ENCODE results near the gene OSCAR.

OSCAR gene

DNA sequence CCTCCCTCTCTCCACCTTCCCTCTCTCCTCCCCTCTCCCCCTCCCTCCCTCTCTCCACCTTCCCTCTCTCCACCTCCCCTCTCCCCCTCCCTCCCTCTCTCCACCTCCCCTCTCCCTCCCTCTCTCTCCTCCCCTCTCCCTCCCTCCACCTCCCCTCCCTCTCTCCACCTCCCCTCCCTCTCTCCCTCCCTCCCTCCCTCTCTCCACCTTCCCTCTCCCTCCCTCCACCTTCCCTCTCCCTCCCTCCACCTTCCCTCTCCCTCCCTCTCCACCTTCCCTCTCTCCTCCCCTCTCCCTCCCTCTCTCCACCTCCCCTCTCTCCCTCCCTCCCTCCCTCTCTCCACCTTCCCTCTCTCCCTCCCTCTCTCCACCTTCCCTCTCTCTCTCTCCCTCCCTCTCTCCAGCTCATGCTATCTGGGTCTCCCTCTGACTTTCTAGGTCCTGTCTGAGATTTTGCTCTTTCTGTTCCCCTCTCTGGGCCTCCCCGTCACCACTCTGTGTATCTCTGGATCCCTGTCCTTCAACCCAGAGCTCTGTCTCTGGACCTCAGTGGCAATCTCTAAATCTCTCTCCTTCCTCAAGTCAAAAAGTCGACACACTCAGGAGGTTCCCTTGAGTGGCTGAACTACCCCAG, 33.5 kb upstream of the OSCAR start:
- no peak overlapping the region for H3K4me3 ChIP-seq (replicated peaks in 1 of 2; ENCODE audit: low read depth in 2 of 2, low read length in 2 of 2)
- DNase-seq (ENCODE audit: low read depth in 2 of 2), result no peak
- TF ChIP-seq, protein P1, sequence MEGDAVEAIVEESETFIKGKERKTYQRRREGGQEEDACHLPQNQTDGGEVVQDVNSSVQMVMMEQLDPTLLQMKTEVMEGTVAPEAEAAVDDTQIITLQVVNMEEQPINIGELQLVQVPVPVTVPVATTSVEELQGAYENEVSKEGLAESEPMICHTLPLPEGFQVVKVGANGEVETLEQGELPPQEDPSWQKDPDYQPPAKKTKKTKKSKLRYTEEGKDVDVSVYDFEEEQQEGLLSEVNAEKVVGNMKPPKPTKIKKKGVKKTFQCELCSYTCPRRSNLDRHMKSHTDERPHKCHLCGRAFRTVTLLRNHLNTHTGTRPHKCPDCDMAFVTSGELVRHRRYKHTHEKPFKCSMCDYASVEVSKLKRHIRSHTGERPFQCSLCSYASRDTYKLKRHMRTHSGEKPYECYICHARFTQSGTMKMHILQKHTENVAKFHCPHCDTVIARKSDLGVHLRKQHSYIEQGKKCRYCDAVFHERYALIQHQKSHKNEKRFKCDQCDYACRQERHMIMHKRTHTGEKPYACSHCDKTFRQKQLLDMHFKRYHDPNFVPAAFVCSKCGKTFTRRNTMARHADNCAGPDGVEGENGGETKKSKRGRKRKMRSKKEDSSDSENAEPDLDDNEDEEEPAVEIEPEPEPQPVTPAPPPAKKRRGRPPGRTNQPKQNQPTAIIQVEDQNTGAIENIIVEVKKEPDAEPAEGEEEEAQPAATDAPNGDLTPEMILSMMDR (IDR thresholded peaks at IDR 0.05; ENCODE audit: low read depth, low read length), result no peak

DNA sequence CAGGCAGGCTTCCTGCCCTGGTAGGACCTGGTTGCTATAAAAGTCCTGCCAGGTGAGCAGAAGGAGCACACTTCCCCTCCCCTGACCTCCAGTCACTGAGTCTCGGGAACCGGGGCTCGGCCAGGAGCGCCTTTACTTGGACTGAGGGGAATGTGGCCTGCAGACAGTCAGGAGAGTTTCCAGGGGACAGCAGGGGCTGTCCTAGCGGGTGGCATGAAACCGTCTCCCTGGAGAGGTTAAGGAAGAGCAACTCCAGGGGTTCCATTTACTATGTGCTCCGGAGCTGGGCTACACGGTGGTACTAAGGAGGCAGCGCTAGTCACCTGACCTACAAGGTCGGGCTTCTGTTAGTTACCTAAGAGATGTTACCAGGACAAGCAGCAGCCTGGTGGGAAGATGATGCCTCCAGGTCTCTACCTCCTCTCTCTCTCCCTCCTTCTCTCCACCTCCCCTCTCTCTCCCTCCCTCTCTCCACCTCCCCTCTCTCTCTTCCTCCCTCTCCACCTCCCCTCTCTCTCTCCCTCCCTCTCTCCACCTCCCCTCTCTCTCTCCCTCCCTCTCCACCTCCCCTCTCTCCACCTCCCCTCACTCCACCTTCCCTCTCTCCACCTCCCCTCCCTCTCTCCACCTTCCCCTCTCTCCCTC, 32.8 kb upstream of the OSCAR start:
- H3K4me3 ChIP-seq (replicated peaks in 1 of 2; ENCODE audit: low read depth in 2 of 2, low read length in 2 of 2), result no peak overlapping the region
- TF ChIP-seq, protein P1 (IDR thresholded peaks at IDR 0.05; ENCODE audit: low read depth, low read length), result no peak
- DNase-seq (ENCODE audit: low read depth in 2 of 2), result peak in 1 of 2 donors; percentile 11

DNA sequence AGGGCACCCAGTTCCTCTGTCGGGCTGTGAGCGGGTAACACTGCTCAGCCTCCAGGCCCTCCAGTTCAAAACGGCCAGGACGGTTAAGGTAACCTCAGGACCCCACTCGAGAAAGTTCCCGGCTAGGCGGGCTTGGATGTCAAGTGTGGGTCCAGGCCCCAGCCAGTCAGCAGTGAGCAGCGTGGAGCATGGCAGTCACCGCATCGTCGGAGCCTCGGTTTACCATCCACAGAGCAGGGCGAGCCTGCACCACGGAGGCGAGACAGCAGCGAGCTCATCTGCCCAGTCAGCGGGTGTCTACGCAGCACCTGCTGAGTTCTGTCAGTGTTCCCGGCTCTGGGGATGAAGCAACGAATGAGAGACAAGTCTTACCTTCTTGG, 29.0 kb upstream of the OSCAR start:
- DNase-seq (ENCODE audit: low read depth in 2 of 2), result no peak
- TF ChIP-seq, protein P1 (IDR thresholded peaks at IDR 0.05; ENCODE audit: low read depth, low read length), result no peak
- no peak overlapping the region for H3K4me3 ChIP-seq (replicated peaks in 1 of 2; ENCODE audit: low read depth in 2 of 2, low read length in 2 of 2)

DNA sequence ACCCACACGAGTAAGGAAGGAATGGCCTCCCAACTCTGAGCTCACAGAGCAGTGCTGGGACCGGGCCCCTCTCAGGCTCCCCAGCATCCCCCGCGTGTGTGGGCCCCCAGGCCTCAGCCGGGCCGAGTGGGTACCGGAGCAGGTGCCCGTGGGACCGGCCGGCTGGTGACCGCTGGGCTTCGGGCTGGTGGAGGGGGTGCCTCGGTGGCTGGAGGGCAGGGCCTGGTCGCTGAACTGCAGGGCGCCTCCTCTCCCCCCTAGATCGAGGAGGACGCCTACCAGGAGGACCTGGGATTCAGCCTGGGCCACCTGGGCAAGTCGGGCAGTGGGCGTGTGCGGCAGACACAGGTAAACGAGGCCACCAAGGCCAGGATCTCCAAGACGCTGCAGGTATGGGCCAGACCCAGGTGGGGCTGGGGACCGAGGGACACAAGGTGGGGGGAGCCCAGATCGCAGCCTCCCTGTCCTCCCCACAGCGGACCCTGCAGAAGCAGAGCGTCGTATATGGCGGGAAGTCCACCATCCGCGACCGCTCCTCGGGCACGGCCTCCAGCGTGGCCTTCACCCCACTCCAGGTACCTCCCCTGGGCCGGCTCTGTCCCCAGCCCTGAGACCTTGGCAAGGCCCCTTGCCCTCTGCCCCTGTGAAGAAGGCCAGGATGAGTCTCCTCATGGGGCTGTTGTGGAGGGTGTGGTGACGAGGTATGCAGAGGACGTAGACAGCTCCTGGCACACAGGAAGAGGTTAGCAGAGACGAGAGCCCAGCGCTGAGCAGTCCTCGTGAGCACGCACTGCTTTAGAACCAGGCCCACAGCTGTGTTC, 28.4 kb upstream of the OSCAR start:
- DNase-seq (ENCODE audit: low read depth in 2 of 2), result no peak
- H3K4me3 ChIP-seq (replicated peaks in 1 of 2; ENCODE audit: low read depth in 2 of 2, low read length in 2 of 2), result no peak overlapping the region
- TF ChIP-seq, protein P1 (IDR thresholded peaks at IDR 0.05; ENCODE audit: low read depth, low read length), result no peak

DNA sequence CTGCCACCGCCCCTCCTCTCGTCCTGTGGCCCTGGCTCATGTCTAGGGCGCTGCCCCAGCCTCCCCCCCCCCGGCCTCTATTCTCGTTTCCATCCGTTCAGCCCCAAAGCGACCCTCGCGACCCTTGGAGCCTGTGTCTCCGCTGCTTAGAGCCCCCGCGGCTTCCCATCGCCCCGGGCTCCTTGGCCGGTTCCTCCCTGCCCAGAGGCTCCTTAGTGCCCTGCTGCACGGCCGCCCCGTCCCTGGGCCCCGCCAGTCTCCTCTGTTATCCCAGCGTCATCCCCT, 27.8 kb upstream of the OSCAR start:
- H3K4me3 ChIP-seq (replicated peaks in 1 of 2; ENCODE audit: low read depth in 2 of 2, low read length in 2 of 2), result no peak overlapping the region
- no peak for DNase-seq (ENCODE audit: low read depth in 2 of 2)
- TF ChIP-seq, protein P1 (IDR thresholded peaks at IDR 0.05; ENCODE audit: low read depth, low read length), result no peak

DNA sequence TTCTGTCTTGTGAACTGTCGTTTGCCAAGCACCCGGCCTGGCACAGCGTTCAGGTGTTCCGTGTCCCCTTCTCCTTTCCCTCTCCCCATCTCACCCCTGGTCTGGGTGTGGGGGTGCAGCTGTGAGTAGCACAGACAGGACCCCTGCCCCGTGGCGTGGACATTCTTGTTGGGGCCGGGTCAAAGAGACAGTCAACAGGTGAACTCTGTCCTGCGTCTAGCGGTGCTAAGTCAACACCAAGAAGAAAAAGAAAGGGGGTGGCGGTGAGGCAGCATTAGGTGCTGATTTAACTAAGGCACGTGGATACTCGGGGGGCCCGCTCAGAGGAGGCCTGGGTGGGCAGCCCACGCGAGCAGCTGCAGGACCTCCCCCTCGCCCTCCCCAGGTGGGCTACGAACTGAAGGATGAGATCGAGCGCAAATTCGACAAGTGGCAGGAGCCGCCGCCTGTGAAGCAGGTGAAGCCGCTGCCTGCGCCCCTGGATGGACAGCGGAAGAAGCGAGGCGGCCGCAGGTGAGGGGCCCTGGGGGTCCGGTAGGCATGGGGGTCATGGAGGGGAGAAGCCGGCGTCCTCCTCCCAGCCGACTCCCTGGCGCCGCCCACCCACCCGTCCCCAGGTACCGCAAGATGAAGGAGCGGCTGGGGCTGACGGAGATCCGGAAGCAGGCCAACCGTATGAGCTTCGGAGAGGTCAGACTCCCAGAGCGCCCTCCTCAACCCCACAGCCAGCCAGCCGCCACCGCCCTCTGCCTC, 27.3 kb upstream of the OSCAR start:
- TF ChIP-seq, protein P1 (IDR thresholded peaks at IDR 0.05; ENCODE audit: low read depth, low read length), result no peak
- H3K4me3 ChIP-seq (replicated peaks in 1 of 2; ENCODE audit: low read depth in 2 of 2, low read length in 2 of 2), result no peak overlapping the region
- DNase-seq (ENCODE audit: low read depth in 2 of 2), result no peak

All from cardiac fibroblast (primary cell).